ENCODE results near the gene OSCAR. TPM values are rescaled to one million over a fixed set of nuclear protein-coding genes. Genes with fewer than 3 reads are reported as not detected.
"Not testable (repeated sequence)": the region's sequence is repeated elsewhere in the genome, so short reads cannot be mapped to it uniquely, and the experiment has no call there.

OSCAR gene
- total and polyA plus RNA-seq, 4 donors: 0.44 to 1.8 (median 1.4) TPM

DNA sequence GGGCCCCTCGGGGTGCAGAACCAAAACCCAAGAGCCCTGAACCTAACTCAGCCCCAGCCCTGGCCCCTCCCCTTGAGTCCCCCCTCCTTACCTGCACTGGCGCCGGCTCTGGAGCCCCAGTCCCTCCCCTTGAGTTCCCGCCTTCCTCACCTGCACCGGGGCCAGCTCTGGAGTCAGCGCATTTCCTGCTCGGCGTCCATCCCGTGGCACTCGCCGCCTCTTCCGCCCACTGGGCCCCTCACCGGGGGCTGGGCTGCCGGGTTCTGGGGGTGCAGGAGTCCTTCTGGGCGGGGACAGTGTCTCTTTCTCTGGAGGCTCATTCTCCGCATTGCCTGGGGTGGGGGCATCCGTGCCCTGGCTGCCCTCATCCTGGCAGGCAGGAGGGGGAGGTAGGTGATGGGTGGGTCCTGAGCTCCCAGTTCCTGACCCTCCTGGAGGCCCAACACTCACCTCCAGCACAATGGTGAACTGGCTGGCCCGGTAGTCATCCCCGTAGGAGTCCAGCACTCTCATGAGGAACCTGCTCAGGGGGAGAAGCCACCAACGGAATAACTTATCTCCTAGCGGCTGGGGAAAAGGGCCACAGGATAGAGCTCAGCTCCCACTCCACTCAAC, 7.4 kb upstream of the OSCAR start:
- no peak for DNase-seq (ENCODE audit: low read depth in 4 of 6, low spot score in 6 of 6)
- H3K36me3 ChIP-seq (ENCODE audit: control insufficient read depth, insufficient read depth, low read length): peaks cover 80% of the 10 kb centered on the region
- H3K4me3 ChIP-seq (ENCODE audit: low read depth, low read length): no peak overlapping the region
- H3K9me3 ChIP-seq (ENCODE audit: control insufficient read depth, insufficient read depth, low read length): no peaks in the 10 kb centered on the region
- peaks cover 12% of the 10 kb centered on the region for H3K4me1 ChIP-seq (ENCODE audit: control insufficient read depth, insufficient read depth, low read length)
- H3K27me3 ChIP-seq (ENCODE audit: control insufficient read depth, insufficient read depth, low read length): no peaks in the 10 kb centered on the region
- H3K27ac ChIP-seq (ENCODE audit: low read depth, low read length): no peak overlapping the region
- WGBS (ENCODE audit: insufficient coverage): 86% methylated on average over 18 of the region's 21 CpGs

GRCh38 chr19:54106716-54107115, 6.1 kb upstream of the OSCAR start:
- WGBS (ENCODE audit: insufficient coverage): 90% methylated on average over 11 of the region's 15 CpGs
- no peaks in the 10 kb centered on the region for H3K27me3 ChIP-seq (ENCODE audit: control insufficient read depth, insufficient read depth, low read length)

DNA sequence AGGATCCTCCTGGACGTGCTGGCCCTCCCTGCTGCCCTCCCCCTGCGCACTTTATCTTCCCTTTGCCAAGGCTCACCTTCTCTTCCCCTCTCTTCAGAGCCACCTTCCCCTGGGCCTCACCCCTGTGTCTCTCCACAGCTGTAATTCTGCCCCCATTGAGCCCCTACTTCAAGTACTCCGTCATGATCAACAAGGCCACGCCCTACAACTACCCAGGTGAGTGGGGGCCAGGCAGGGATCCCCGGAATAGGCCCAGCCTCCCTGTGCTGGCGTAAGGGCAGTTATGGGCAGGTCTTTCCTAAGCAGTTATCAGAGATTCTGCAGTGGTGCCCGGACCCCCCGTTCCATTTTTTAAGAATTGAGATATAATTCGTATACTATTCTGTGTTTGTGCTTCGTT, 5.2 kb upstream of the OSCAR start:
- DNase-seq (ENCODE audit: low read depth in 4 of 6, low spot score in 6 of 6): no peak
- peaks cover 65% of the 10 kb centered on the region for H3K36me3 ChIP-seq (ENCODE audit: control insufficient read depth, insufficient read depth, low read length)
- no peaks in the 10 kb centered on the region for H3K9me3 ChIP-seq (ENCODE audit: control insufficient read depth, insufficient read depth, low read length)
- H3K27ac ChIP-seq (ENCODE audit: low read depth, low read length): no peak overlapping the region
- H3K4me3 ChIP-seq (ENCODE audit: low read depth, low read length): no peak overlapping the region
- peaks cover 18% of the 10 kb centered on the region for H3K4me1 ChIP-seq (ENCODE audit: control insufficient read depth, insufficient read depth, low read length)
- WGBS (ENCODE audit: insufficient coverage): 93% methylated on average over 10 of the region's 10 CpGs
- H3K27me3 ChIP-seq (ENCODE audit: control insufficient read depth, insufficient read depth, low read length): no peaks in the 10 kb centered on the region

More at GRCh38 chr19:54106716-54107115, 6.1 kb upstream of the OSCAR start:
- Histone ChIP-seq H3K4me1 (ENCODE audit: control insufficient read depth, insufficient read depth, low read length) (peaks cover 18% of the 10 kb centered on the region), H3K36me3 (ENCODE audit: control insufficient read depth, insufficient read depth, low read length) (peaks cover 72% of the 10 kb centered on the region), H3K4me3 (ENCODE audit: low read depth, low read length) (no peak overlapping the region), H3K27ac (ENCODE audit: low read depth, low read length) (no peak overlapping the region), H3K9me3 (ENCODE audit: control insufficient read depth, insufficient read depth, low read length) (no peaks in the 10 kb centered on the region)
- no peak for DNase-seq (ENCODE audit: low read depth in 4 of 6, low spot score in 6 of 6)

GRCh38 chr19:54104998-54105715, 4.6 kb upstream of the OSCAR start:
- H3K27ac ChIP-seq (ENCODE audit: low read depth, low read length): no peak overlapping the region
- H3K9me3 ChIP-seq (ENCODE audit: control insufficient read depth, insufficient read depth, low read length): no peaks in the 10 kb centered on the region
- peaks cover 18% of the 10 kb centered on the region for H3K4me1 ChIP-seq (ENCODE audit: control insufficient read depth, insufficient read depth, low read length)
- no peak overlapping the region for H3K4me3 ChIP-seq (ENCODE audit: low read depth, low read length)
- no peak for DNase-seq (ENCODE audit: low read depth in 4 of 6, low spot score in 6 of 6)
- WGBS (ENCODE audit: insufficient coverage): 95% methylated on average over 10 of the region's 11 CpGs
- no peaks in the 10 kb centered on the region for H3K27me3 ChIP-seq (ENCODE audit: control insufficient read depth, insufficient read depth, low read length)
- H3K36me3 ChIP-seq (ENCODE audit: control insufficient read depth, insufficient read depth, low read length): peaks cover 58% of the 10 kb centered on the region

GRCh38 chr19:54102421-54103169, 2.0 kb upstream of the OSCAR start, which contains the start of gene NDUFA3:
Gene NDUFA3, plus strand, starts transcription at chr19:54102855. Its CDS starts 24 bp downstream, at chr19:54102879.
- DNase-seq (ENCODE audit: low read depth in 4 of 6, low spot score in 6 of 6): peak; percentile 94 to 100 (median 97)
- WGBS (ENCODE audit: insufficient coverage): under 1% methylated on average over 51 of the region's 54 CpGs
- Histone ChIP-seq H3K36me3 (ENCODE audit: control insufficient read depth, insufficient read depth, low read length) (peaks cover 33% of the 10 kb centered on the region), H3K4me1 (ENCODE audit: control insufficient read depth, insufficient read depth, low read length) (peaks cover 18% of the 10 kb centered on the region), H3K27me3 (ENCODE audit: control insufficient read depth, insufficient read depth, low read length) (peaks cover 2% of the 10 kb centered on the region), H3K27ac (ENCODE audit: low read depth, low read length) (no peak within 1 kb of the TSS), H3K4me3 (ENCODE audit: low read depth, low read length) (peak within 1 kb of the TSS; percentile 87), H3K9me3 (ENCODE audit: control insufficient read depth, insufficient read depth, low read length) (no peaks in the 10 kb centered on the region)

DNA sequence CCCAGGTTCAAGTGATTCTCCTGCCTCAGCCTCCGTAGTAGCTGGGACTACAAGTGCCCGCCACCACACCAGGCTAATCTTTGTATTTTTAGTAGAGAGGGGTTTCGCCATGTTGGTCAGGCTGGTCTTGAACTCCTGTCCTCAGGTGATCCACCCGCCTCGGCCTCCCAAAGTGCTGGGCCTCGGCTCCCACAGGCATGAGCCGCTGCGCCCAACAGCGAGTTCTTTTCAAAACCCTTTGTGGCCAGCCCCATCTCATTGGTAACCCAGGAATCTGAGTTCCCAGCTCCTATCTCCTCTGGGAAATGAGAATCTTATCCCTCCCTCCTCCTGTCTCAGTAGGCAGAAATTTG, 724 bp downstream of the OSCAR start:
- not testable (repeated sequence) for H3K27ac ChIP-seq (ENCODE audit: low read depth, low read length); H3K36me3 ChIP-seq (ENCODE audit: control insufficient read depth, insufficient read depth, low read length); H3K9me3 ChIP-seq (ENCODE audit: control insufficient read depth, insufficient read depth, low read length); H3K4me3 ChIP-seq (ENCODE audit: low read depth, low read length); DNase-seq (ENCODE audit: low read depth in 4 of 6, low spot score in 6 of 6)
- Histone ChIP-seq H3K27me3 (ENCODE audit: control insufficient read depth, insufficient read depth, low read length) (peaks cover 21% of the 10 kb centered on the region), H3K4me1 (ENCODE audit: control insufficient read depth, insufficient read depth, low read length) (peaks cover 31% of the 10 kb centered on the region)
- WGBS (ENCODE audit: insufficient coverage): 83% methylated on average over 9 of the region's 9 CpGs

GRCh38 chr19:54099190-54099902, 1.3 kb downstream of the OSCAR start:
- H3K9me3 ChIP-seq (ENCODE audit: control insufficient read depth, insufficient read depth, low read length): no peaks in the 10 kb centered on the region
- peaks cover 30% of the 10 kb centered on the region for H3K4me1 ChIP-seq (ENCODE audit: control insufficient read depth, insufficient read depth, low read length)
- WGBS (ENCODE audit: insufficient coverage): 86% methylated on average over 7 of the region's 12 CpGs
- no peak overlapping the region for H3K4me3 ChIP-seq (ENCODE audit: low read depth, low read length)
- H3K27ac ChIP-seq (ENCODE audit: low read depth, low read length): no peak overlapping the region
- DNase-seq (ENCODE audit: low read depth in 4 of 6, low spot score in 6 of 6): no peak
- H3K36me3 ChIP-seq (ENCODE audit: control insufficient read depth, insufficient read depth, low read length): peaks cover 2% of the 10 kb centered on the region
- peaks cover 21% of the 10 kb centered on the region for H3K27me3 ChIP-seq (ENCODE audit: control insufficient read depth, insufficient read depth, low read length)

GRCh38 chr19:54096617-54097106, 3.9 kb downstream of the OSCAR start:
- no peak overlapping the region for H3K27ac ChIP-seq (ENCODE audit: low read depth, low read length)
- DNase-seq (ENCODE audit: low read depth in 4 of 6, low spot score in 6 of 6): peak in 1 of 6 donors; percentile 13
- no peaks in the 10 kb centered on the region for H3K36me3 ChIP-seq (ENCODE audit: control insufficient read depth, insufficient read depth, low read length)
- no peak overlapping the region for H3K4me3 ChIP-seq (ENCODE audit: low read depth, low read length)
- H3K27me3 ChIP-seq (ENCODE audit: control insufficient read depth, insufficient read depth, low read length): peaks cover 21% of the 10 kb centered on the region
- H3K4me1 ChIP-seq (ENCODE audit: control insufficient read depth, insufficient read depth, low read length): peaks cover 13% of the 10 kb centered on the region
- 13% methylated on average over 13 of the region's 14 CpGs for WGBS (ENCODE audit: insufficient coverage)
- H3K9me3 ChIP-seq (ENCODE audit: control insufficient read depth, insufficient read depth, low read length): no peaks in the 10 kb centered on the region

Data from spinal cord (tissue), 10 donors.